Measurements from ENCODE around the gene DNER. TPM values are rescaled to one million over a fixed set of nuclear protein-coding genes. Genes with fewer than 3 reads are reported as not detected.

DNER gene
- total and polyA plus RNA-seq, 2 of the 4 experiments (the other 2 are of a cell fraction) = under 0.01 to 0.14 TPM

- Histone ChIP-seq H3K18ac (ENCODE audit: low read depth, low read length) (no peak overlapping the region), H3K23ac (ENCODE audit: low read depth, low read length) (no peak overlapping the region), H2BK120ac (ENCODE audit: low read depth, low read length) (no peak overlapping the region), H3K9me1 (ENCODE audit: insufficient read depth, low read length) (no peaks in the 10 kb centered on the region), H3K4me1 (ENCODE audit: control insufficient read depth, insufficient read depth, low read length) (no peaks in the 10 kb centered on the region), H2AK5ac (ENCODE audit: low read depth, low read length) (no peak overlapping the region), H2BK5ac (ENCODE audit: low read depth, low read length, poor library complexity, severe bottlenecking) (no peak overlapping the region), H3K4ac (ENCODE audit: low read depth, low read length) (no peak overlapping the region), H3K36me3 (ENCODE audit: control insufficient read depth, insufficient read depth, low read length) (no peaks in the 10 kb centered on the region), H4K91ac (ENCODE audit: insufficient read depth, low read depth, low read length) (no peak overlapping the region), H3K27me3 (ENCODE audit: control insufficient read depth, insufficient read depth, low read length) (no peaks in the 10 kb centered on the region), H3K27ac (ENCODE audit: insufficient read depth, low read length) (no peak overlapping the region), H3K79me1 (ENCODE audit: low read depth in 1 of 2, low read length in 2 of 2) (no peaks in the 10 kb centered on the region), H3K9me3 (ENCODE audit: control insufficient read depth, insufficient read depth, low read length) (peaks cover 6% of the 10 kb centered on the region), H4K5ac (ENCODE audit: low read depth, low read length) (no peak overlapping the region), H4K8ac (ENCODE audit: low read depth in 2 of 2, low read length in 2 of 2) (no peak overlapping the region), H3K4me3 (ENCODE audit: insufficient read depth, low read depth, low read length) (no peak overlapping the region), H3K4me2 (ENCODE audit: low read depth, low read length) (no peak overlapping the region), H2BK15ac (ENCODE audit: low read depth, low read length) (no peak overlapping the region), H2BK20ac (ENCODE audit: low read depth, low read length) (no peak overlapping the region), H4K20me1 (ENCODE audit: insufficient read depth, low read length) (no peaks in the 10 kb centered on the region), H2AFZ (replicated peaks; ENCODE audit: low read length, poor library complexity) (no peak overlapping the region), H3K9ac (ENCODE audit: low read depth, low read length) (no peak overlapping the region), H3K14ac (replicated peaks; ENCODE audit: low read depth, low read length) (no peak overlapping the region), H3K56ac (ENCODE audit: extremely low read depth, insufficient read depth, low read length) (no peak overlapping the region), H2AK9ac (replicated peaks; ENCODE audit: low read depth, low read length, poor library complexity) (no peak overlapping the region)
- WGBS, 2 experiments (ENCODE audit: extremely low coverage in 2 of 2, insufficient read length in 1 of 2) = 83% methylated on average over 1 of the region's 4 CpGs; no CpG with 5 or more reads in 1 of the 2 experiments
- DNase-seq = no peak
- intact Hi-C loops (cut with micrococcal nuclease) = no loop called here
- no peak for ATAC-seq (ENCODE audit: low read depth)
- CTCF ChIA-PET = interaction anchor here (0.6 kb wide), 1 partner anchor 40 kb away, joined by 8 read pairs; no protein-coding TSS in a partner anchor
- POLR2A ChIA-PET (ENCODE audit: unreplicated experiment) = no interaction called here
- in situ Hi-C loops (cut with MboI; ENCODE audit: low sequenced_read_pairs) = no loop called here
- dilution Hi-C loops (cut with HindIII; ENCODE audit: low sequenced_read_pairs, unreplicated experiment) = no loop called here
- BruUV-seq (replicated peaks) = no TSS peak
- TF ChIP-seq NFE2L2 (IDR thresholded peaks at IDR 0.05; ENCODE audit: low read depth, low read length) = no peak
- TF ChIP-seq MXI1 (IDR thresholded peaks at IDR 0.05; ENCODE audit: borderline replicate concordance, low read depth, low read length) = no peak
- no peak for TF ChIP-seq ELK1 (IDR thresholded peaks at IDR 0.05; ENCODE audit: borderline replicate concordance, low read depth, low read length)
- no peak for TF ChIP-seq FOS (IDR thresholded peaks at IDR 0.05; ENCODE audit: low read depth, low read length)
- TF ChIP-seq MAZ (IDR thresholded peaks at IDR 0.05; ENCODE audit: borderline replicate concordance, low read depth, low read length) = no peak
- no peak for TF ChIP-seq MAFK (IDR thresholded peaks at IDR 0.05; ENCODE audit: low read depth, low read length)
- no peak for TF ChIP-seq CEBPB (IDR thresholded peaks at IDR 0.05; ENCODE audit: low read depth, low read length)
- no peak for TF ChIP-seq USF2 (IDR thresholded peaks at IDR 0.05; ENCODE audit: low read depth, low read length)
Measured at GRCh38 chr2:229488232-229488631, 226.1 kb downstream of the DNER start.

All from IMR-90 (cell line).